ENCODE results near the gene AQP12B. TPM values are rescaled to one million over a fixed set of nuclear protein-coding genes. Genes with fewer than 3 reads are reported as not detected.
"Not testable (repeated sequence)": the region's sequence is repeated elsewhere in the genome, so short reads cannot be mapped to it uniquely, and the experiment has no call there.

AQP12B gene, protein sequence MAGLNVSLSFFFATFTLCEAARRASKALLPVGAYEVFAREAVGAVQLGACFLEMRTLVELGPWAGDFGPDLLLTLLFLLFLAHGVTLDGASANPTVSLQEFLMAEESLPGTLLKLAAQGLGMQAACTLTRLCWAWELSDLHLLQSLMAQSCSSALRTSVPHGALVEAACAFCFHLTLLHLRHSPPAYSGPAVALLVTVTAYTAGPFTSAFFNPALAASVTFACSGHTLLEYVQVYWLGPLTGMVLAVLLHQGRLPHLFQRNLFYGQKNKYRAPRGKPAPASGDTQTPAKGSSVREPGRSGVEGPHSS
- total RNA-seq, result not detected
- long read RNA-seq, result 0 reads

DNA sequence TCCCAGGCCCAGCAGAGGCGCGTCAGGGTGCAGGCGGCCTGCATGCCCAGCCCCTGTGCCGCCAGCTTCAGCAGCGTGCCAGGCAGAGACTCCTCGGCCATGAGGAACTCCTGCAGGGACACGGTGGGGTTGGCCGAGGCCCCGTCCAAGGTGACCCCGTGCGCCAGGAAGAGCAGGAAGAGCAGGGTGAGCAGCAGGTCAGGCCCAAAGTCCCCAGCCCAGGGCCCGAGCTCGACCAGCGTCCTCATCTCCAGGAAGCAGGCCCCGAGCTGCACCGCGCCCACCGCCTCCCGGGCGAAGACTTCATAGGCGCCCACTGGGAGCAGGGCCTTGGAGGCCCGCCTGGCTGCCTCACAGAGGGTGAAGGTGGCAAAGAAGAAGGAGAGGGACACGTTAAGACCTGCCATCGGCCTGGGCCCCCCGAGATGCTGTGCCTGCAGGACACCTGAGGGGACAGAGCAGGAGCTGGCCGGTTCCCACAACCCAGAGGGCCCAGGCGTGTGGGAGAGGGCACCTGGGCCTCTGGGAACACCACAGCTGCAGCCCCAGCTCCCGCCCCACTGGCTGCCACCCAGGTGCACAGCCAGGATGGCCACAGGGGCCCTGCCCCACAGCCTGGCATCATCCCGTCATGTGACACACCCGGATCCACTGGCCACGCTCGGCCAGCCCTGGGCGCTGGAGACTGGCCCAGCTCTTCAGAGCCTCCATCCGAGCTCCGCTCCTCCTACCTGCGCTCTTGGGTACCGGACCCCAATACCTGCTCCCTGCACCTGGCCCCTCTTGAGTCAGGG lies at the start of gene AQP12B:
TSS of gene AQP12B (minus strand) at position 455 of the 794 bp plus-strand sequence. CDS start at position 407, 48 bp downstream.
- H3K36me3 ChIP-seq; H3K27me3 ChIP-seq; intact Hi-C loops (cut with DNase I); H3K4me3 ChIP-seq; H3K9me3 ChIP-seq; H3K27ac ChIP-seq; DNase-seq; H3K4me1 ChIP-seq: not testable (repeated sequence)
- peak in 1 of 4 donors; percentile 7 for ATAC-seq
- WGBS (ENCODE audit: insufficient coverage, low coverage, low lambda C conversion rate, missing lambda C conversion rate), result 65% methylated on average over 10 of the region's 37 CpGs

DNA sequence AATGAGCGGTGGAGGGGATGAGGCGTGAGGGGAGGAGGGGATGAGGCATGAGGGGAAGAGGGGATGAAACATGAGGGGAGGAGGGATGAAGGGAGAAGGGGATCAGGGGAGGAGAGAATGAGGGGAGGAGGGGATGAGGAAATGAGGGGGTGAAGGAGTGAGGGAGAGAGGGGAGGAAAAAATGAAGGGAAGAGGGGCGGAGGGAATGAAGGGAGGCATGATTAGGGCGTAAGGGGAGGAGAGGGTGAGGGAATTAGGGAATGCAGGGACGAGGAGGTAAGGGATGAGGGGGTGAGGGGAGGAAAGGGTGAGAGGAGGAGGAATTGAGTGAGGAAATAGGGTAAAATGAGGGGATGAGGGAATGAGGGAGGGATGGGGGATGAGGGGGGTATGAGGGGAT lies 49.5 kb upstream of the AQP12B start:
- WGBS (ENCODE audit: insufficient coverage, low coverage, low lambda C conversion rate, missing lambda C conversion rate), result 75% methylated on average over 5 of the region's 5 CpGs
- Histone ChIP-seq H3K36me3 (no peaks in the 10 kb centered on the region), H3K4me3 (no peak overlapping the region), H3K27ac (no peak overlapping the region), H3K27me3 (no peaks in the 10 kb centered on the region), H3K9me3 (no peaks in the 10 kb centered on the region), H3K4me1 (no peaks in the 10 kb centered on the region)
- TF ChIP-seq, protein P1, sequence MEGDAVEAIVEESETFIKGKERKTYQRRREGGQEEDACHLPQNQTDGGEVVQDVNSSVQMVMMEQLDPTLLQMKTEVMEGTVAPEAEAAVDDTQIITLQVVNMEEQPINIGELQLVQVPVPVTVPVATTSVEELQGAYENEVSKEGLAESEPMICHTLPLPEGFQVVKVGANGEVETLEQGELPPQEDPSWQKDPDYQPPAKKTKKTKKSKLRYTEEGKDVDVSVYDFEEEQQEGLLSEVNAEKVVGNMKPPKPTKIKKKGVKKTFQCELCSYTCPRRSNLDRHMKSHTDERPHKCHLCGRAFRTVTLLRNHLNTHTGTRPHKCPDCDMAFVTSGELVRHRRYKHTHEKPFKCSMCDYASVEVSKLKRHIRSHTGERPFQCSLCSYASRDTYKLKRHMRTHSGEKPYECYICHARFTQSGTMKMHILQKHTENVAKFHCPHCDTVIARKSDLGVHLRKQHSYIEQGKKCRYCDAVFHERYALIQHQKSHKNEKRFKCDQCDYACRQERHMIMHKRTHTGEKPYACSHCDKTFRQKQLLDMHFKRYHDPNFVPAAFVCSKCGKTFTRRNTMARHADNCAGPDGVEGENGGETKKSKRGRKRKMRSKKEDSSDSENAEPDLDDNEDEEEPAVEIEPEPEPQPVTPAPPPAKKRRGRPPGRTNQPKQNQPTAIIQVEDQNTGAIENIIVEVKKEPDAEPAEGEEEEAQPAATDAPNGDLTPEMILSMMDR (IDR thresholded peaks at IDR 0.05), result no peak
- no peak for TF ChIP-seq POLR2A (IDR thresholded peaks at IDR 0.05)
- DNase-seq (no peak), ATAC-seq (no peak)
- intact Hi-C loops (cut with DNase I), result no loop called here

DNA sequence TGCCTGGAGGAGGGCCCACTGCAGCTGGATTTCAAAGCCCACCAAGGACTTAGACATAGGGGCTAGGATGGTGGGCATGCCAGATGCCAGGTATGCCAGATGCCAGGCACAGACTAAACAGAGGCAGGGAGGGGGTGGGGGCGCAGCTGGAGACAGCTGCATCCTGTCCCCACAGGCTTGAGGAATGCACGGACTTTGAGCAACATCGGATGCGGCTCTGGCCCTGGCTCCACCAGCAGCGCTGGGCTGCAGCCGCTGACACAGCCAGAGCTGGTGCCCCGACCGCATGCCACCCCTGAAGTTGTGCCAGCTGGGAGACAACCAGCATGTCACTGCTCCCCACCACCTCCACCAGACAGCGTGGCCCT lies 48.5 kb upstream of the AQP12B start:
- TF ChIP-seq, protein P1 (IDR thresholded peaks at IDR 0.05), result no peak
- TF ChIP-seq POLR2A (IDR thresholded peaks at IDR 0.05), result no peak

DNA sequence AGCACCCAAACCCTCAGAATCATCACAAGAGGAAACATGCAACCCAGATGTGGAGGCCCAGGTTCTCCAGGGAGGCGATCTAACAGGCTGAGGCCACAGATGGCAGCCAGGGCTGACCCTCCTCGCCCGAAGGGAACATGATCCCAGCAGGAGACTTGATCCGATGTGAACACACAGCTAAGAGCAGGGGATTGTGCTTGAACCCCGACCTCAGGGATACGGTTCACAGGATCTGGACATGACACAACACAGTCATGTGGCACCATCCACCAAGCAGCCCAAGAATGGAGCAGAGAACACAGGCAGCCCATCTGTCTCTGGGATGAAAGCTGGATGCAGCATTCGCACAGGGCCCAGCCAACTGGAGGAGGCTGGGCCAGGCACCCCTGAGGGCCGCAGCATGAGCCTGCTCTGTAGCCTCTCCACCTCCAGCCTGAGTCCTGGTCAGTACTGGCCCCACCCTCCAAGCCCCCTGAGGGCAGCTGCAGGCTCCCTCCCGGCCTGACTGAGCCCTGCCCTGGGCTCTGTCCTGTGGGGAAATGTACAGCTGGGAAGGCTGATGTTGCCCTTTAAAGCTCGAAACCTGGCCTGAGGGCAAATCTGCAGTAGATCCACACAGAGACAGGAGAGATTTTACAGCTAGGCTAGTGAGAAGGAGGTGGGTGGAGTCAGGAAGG lies 48.0 kb upstream of the AQP12B start:
- no peak overlapping the region for H3K4me3 ChIP-seq
- intact Hi-C loops (cut with DNase I), result no loop called here
- WGBS (ENCODE audit: insufficient coverage, low coverage, low lambda C conversion rate, missing lambda C conversion rate), result 86% methylated on average over 1 of the region's 10 CpGs
- H3K36me3 ChIP-seq, result no peaks in the 10 kb centered on the region
- ATAC-seq (no peak), DNase-seq (no peak)
- no peaks in the 10 kb centered on the region for H3K4me1 ChIP-seq
- no peaks in the 10 kb centered on the region for H3K27me3 ChIP-seq
- no peaks in the 10 kb centered on the region for H3K9me3 ChIP-seq
- no peak for TF ChIP-seq POLR2A (IDR thresholded peaks at IDR 0.05)
- TF ChIP-seq, protein P1 (IDR thresholded peaks at IDR 0.05), result no peak
- no peak overlapping the region for H3K27ac ChIP-seq

More for the DNA sequence above, 48.5 kb upstream of the AQP12B start:
- Histone ChIP-seq H3K27ac (no peak overlapping the region), H3K4me3 (no peak overlapping the region), H3K4me1 (no peaks in the 10 kb centered on the region), H3K9me3 (no peaks in the 10 kb centered on the region), H3K36me3 (no peaks in the 10 kb centered on the region), H3K27me3 (no peaks in the 10 kb centered on the region)
- ATAC-seq (no peak), DNase-seq (no peak)
- no CpG with 5 or more reads among the region's 9 CpGs for WGBS (ENCODE audit: insufficient coverage, low coverage, low lambda C conversion rate, missing lambda C conversion rate)
- intact Hi-C loops (cut with DNase I), result no loop called here

DNA sequence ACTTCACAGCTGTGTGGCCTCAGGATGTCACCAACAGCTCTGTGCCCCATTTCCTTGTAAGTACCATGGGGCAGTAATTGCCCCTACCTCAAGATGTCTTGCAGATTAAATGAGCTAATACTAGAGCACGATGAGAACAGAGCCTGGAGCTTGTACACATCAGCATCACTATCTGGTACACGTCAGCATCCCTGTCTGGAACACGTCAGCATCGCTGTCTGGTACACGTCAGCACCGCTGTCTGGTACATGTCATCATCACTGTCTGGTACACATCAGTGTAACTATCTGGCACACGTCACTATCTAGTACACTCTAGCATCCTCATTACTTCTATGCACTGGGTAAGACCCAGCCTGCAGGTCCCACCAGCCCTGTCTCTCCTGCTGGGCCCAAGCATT lies 46.1 kb upstream of the AQP12B start:
- Histone ChIP-seq H3K4me3 (no peak overlapping the region), H3K9me3 (no peaks in the 10 kb centered on the region), H3K4me1 (no peaks in the 10 kb centered on the region), H3K36me3 (no peaks in the 10 kb centered on the region), H3K27me3 (no peaks in the 10 kb centered on the region), H3K27ac (no peak overlapping the region)
- ATAC-seq (no peak), DNase-seq (no peak)
- intact Hi-C loops (cut with DNase I), result no loop called here
- WGBS (ENCODE audit: insufficient coverage, low coverage, low lambda C conversion rate, missing lambda C conversion rate), result 92% methylated on average over 4 of the region's 7 CpGs
- TF ChIP-seq, protein P1 (IDR thresholded peaks at IDR 0.05), result no peak
- TF ChIP-seq POLR2A (IDR thresholded peaks at IDR 0.05), result no peak

Data from right lobe of liver (tissue), 6 donors.